Measurements from ENCODE around the gene CFAP298.
"Not testable (repeated sequence)": the region's sequence is repeated elsewhere in the genome, so short reads cannot be mapped to it uniquely, and the experiment has no call there.

The CFAP298 gene

GRCh38 chr21:32612075-32612998, at the start of gene CFAP298:
Gene CFAP298 (minus strand): TSS chr21:32612377. CDS start chr21:32612243, 134 bp downstream.
- DNase-seq (ENCODE audit: low spot score), result peak; percentile 93

- not testable (repeated sequence) for DNase-seq (ENCODE audit: low spot score)
Observed at GRCh38 chr21:32661026-32661782, 49.0 kb upstream of the CFAP298 start.

GRCh38 chr21:32658524-32658923, 46.3 kb upstream of the CFAP298 start:
- no peak for DNase-seq (ENCODE audit: low spot score)

GRCh38 chr21:32653326-32653901, 41.2 kb upstream of the CFAP298 start:
- DNase-seq (ENCODE audit: low spot score), result peak; percentile 22

- no peak for DNase-seq (ENCODE audit: low spot score)
Observed at GRCh38 chr21:32648165-32648564, 36.0 kb upstream of the CFAP298 start.

- no peak for DNase-seq (ENCODE audit: low spot score)
Observed at GRCh38 chr21:32645261-32646182, 33.3 kb upstream of the CFAP298 start.

- DNase-seq (ENCODE audit: low spot score), result no peak
Observed at GRCh38 chr21:32641710-32642698, 29.8 kb upstream of the CFAP298 start.

- peak; percentile 38 for DNase-seq (ENCODE audit: low spot score)
Observed at GRCh38 chr21:32626621-32627196, 14.5 kb upstream of the CFAP298 start.

GRCh38 chr21:32618218-32618617, 6.0 kb upstream of the CFAP298 start:
- DNase-seq (ENCODE audit: low spot score), result not testable (repeated sequence)

GRCh38 chr21:32613436-32614043, 1.4 kb upstream of the CFAP298 start:
- no peak for DNase-seq (ENCODE audit: low spot score)

GRCh38 chr21:32612999-32613337, 791 bp upstream of the CFAP298 start:
- no peak for DNase-seq (ENCODE audit: low spot score)

GRCh38 chr21:32611471-32611997, 643 bp downstream of the CFAP298 start:
- DNase-seq (ENCODE audit: low spot score), result peak; percentile 53

- DNase-seq (ENCODE audit: low spot score), result not testable (repeated sequence)
Observed at GRCh38 chr21:32610940-32611339, 1.2 kb downstream of the CFAP298 start.

GRCh38 chr21:32608851-32609250, 3.3 kb downstream of the CFAP298 start:
- DNase-seq (ENCODE audit: low spot score), result no peak

- no peak for DNase-seq (ENCODE audit: low spot score)
Observed at GRCh38 chr21:32605469-32605868, 6.7 kb downstream of the CFAP298 start.

GRCh38 chr21:32604464-32604863, 7.7 kb downstream of the CFAP298 start:
- DNase-seq (ENCODE audit: low spot score), result no peak

GRCh38 chr21:32603131-32603530, 9.0 kb downstream of the CFAP298 start:
- no peak for DNase-seq (ENCODE audit: low spot score)

- DNase-seq (ENCODE audit: low spot score), result no peak
Observed at GRCh38 chr21:32602099-32602498, 10.1 kb downstream of the CFAP298 start.

- no peak for DNase-seq (ENCODE audit: low spot score)
Observed at GRCh38 chr21:32599526-32599925, 12.7 kb downstream of the CFAP298 start.
